Measurements from ENCODE around the gene SYNGAP1. TPM values are rescaled to one million over a fixed set of nuclear protein-coding genes. Genes with fewer than 3 reads are reported as not detected.
A peak's percentile ranks its signal among the peaks of the same experiment; 100 is the strongest.

Gene SYNGAP1
- total RNA-seq, 2 donors from 2014 or later = 5.4 to 5.6 TPM

DNA sequence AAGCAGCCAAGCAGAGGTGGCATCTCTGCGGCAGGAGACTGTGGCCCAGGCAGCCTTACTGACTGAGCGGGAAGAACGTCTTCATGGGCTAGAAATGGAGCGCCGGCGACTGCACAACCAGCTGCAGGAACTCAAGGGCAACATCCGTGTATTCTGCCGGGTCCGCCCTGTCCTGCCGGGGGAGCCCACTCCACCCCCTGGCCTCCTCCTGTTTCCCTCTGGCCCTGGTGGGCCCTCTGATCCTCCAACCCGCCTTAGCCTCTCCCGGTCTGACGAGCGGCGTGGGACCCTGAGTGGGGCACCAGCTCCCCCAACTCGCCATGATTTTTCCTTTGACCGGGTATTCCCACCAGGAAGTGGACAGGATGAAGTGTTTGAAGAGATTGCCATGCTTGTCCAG lies 15.0 kb upstream of the SYNGAP1 start:
- Histone ChIP-seq H3K27ac (no peak overlapping the region), H3K4me1 (no peaks in the 10 kb centered on the region), H3K27me3 (no peaks in the 10 kb centered on the region), H3K4me3 (no peak overlapping the region), H3K9me3 (no peaks in the 10 kb centered on the region), H3K36me3 (replicated peaks in 1 of 2; ENCODE audit: insufficient read depth in 1 of 2, low read depth in 2 of 2) (no peaks in the 10 kb centered on the region)
- no peak for DNase-seq
- TF ChIP-seq, protein P1, sequence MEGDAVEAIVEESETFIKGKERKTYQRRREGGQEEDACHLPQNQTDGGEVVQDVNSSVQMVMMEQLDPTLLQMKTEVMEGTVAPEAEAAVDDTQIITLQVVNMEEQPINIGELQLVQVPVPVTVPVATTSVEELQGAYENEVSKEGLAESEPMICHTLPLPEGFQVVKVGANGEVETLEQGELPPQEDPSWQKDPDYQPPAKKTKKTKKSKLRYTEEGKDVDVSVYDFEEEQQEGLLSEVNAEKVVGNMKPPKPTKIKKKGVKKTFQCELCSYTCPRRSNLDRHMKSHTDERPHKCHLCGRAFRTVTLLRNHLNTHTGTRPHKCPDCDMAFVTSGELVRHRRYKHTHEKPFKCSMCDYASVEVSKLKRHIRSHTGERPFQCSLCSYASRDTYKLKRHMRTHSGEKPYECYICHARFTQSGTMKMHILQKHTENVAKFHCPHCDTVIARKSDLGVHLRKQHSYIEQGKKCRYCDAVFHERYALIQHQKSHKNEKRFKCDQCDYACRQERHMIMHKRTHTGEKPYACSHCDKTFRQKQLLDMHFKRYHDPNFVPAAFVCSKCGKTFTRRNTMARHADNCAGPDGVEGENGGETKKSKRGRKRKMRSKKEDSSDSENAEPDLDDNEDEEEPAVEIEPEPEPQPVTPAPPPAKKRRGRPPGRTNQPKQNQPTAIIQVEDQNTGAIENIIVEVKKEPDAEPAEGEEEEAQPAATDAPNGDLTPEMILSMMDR (IDR thresholded peaks at IDR 0.05) = no peak
- no peak for TF ChIP-seq POLR2A (IDR thresholded peaks at IDR 0.05)
- 92 to 94% methylated on average over 15 to 17 of the region's 17 CpGs for WGBS, 2 donors
- intact Hi-C loops (cut with DNase I) = no loop called here
- no peak for ATAC-seq

DNA sequence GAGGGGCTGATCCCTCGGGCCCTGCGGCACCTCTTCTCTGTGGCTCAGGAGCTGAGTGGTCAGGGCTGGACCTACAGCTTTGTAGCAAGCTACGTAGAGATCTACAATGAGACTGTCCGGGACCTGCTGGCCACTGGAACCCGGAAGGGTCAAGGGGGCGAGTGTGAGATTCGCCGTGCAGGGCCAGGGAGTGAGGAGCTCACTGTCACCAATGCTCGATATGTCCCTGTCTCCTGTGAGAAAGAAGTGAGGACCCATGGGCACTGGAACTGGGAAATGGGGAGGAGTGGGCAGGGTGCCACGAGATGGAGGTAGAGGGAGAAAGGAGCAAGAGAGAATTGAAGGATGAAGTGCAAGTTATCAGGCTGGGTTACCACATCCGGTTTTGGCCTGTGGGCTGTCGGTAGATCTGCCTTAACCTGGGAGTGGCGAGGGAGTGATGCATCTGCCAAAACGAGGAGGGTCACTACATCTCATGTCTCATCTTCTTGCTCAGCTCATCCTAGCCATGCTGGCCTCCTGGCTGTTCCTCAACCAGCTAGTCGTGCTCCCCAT lies 14.4 kb upstream of the SYNGAP1 start:
- H3K9me3 ChIP-seq = no peaks in the 10 kb centered on the region
- no peaks in the 10 kb centered on the region for H3K36me3 ChIP-seq (replicated peaks in 1 of 2; ENCODE audit: insufficient read depth in 1 of 2, low read depth in 2 of 2)
- DNase-seq = no peak
- no peak overlapping the region for H3K4me3 ChIP-seq
- WGBS, 2 donors = 89 to 90% methylated on average over 15 of the region's 15 CpGs
- H3K4me1 ChIP-seq = no peaks in the 10 kb centered on the region
- no peaks in the 10 kb centered on the region for H3K27me3 ChIP-seq
- TF ChIP-seq, protein P1 (IDR thresholded peaks at IDR 0.05) = no peak
- no peak for TF ChIP-seq POLR2A (IDR thresholded peaks at IDR 0.05)
- no peak for ATAC-seq
- H3K27ac ChIP-seq = no peak overlapping the region
- intact Hi-C loops (cut with DNase I) = no loop called here

DNA sequence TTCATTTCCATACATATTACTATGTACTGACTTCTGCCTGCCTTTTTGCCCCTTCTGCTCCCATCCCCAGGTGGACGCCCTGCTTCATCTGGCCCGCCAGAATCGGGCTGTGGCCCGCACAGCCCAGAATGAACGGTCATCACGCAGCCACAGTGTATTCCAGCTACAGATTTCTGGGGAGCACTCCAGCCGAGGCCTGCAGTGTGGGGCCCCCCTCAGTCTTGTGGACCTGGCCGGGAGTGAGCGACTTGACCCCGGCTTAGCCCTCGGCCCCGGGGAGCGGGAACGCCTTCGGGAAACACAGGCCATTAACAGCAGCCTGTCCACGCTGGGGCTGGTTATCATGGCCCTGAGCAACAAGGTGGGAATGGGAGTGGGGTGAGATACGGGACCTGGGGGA lies 13.7 kb upstream of the SYNGAP1 start:
- no peak for DNase-seq
- 90 to 91% methylated on average over 5 to 17 of the region's 17 CpGs for WGBS, 2 donors

DNA sequence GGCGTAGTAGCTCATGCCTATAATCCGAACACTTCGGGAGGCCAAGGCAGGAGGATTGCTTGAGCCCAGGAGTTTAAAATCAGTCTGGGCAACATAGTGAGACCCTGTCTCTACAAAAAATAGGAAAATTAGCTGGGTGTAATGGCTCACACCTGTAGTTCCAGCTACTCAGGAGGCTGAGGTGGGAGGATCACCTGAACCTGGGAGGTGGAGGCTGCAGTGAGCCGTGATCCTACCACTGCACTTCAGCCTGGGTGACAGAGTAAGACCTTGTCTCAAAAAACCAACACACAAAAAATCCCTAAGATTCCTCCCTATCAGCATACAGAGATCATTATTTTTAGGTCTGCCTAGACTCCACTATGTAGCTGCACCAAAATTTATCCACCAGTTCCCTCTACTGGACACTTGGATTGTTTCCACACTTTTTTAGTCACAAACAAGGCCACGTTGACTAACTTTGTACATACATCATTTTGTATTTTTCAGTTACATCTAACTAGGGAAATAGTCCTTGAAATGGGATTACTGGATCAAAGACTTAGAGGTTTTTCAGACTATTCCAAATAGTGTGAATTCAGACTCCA lies 12.6 kb upstream of the SYNGAP1 start:
- 80 to 85% methylated on average over 5 of the region's 5 CpGs for WGBS, 2 donors
- intact Hi-C loops (cut with DNase I) = no loop called here
- Histone ChIP-seq H3K27me3 (no peaks in the 10 kb centered on the region), H3K4me3 (no peak overlapping the region), H3K9me3 (no peaks in the 10 kb centered on the region), H3K36me3 (replicated peaks in 1 of 2; ENCODE audit: insufficient read depth in 1 of 2, low read depth in 2 of 2) (no peaks in the 10 kb centered on the region), H3K27ac (no peak overlapping the region), H3K4me1 (peaks cover 10% of the 10 kb centered on the region)
- TF ChIP-seq POLR2A (IDR thresholded peaks at IDR 0.05) = no peak
- TF ChIP-seq, protein P1 (IDR thresholded peaks at IDR 0.05) = peak in 2 of 7 experiments; percentile 11 to 12
- DNase-seq (no peak), ATAC-seq (no peak)

More for the DNA sequence above, 13.7 kb upstream of the SYNGAP1 start:
- no peak for ATAC-seq
- no peak overlapping the region for H3K27ac ChIP-seq
- TF ChIP-seq, protein P1 (IDR thresholded peaks at IDR 0.05) = no peak
- TF ChIP-seq POLR2A (IDR thresholded peaks at IDR 0.05) = no peak
- no peaks in the 10 kb centered on the region for H3K4me1 ChIP-seq
- no peaks in the 10 kb centered on the region for H3K9me3 ChIP-seq
- no peaks in the 10 kb centered on the region for H3K36me3 ChIP-seq (replicated peaks in 1 of 2; ENCODE audit: insufficient read depth in 1 of 2, low read depth in 2 of 2)
- H3K27me3 ChIP-seq = no peaks in the 10 kb centered on the region
- intact Hi-C loops (cut with DNase I) = no loop called here
- H3K4me3 ChIP-seq = no peak overlapping the region
